ENCODE measurements around the gene BMP8A. TPM values are rescaled to one million over a fixed set of nuclear protein-coding genes. Genes with fewer than 3 reads are reported as not detected.

BMP8A gene
- total and polyA plus RNA-seq, 7 donors: 0.27 to 3.2 (median 0.81) TPM; not detected in 1

GRCh38 chr1:39478126-39478915 lies 13.1 kb upstream of the BMP8A start:
- peaks cover 0 to 27% (median 9%) of the 10 kb centered on the region in 4 donors for H3K4me1 ChIP-seq
- H3K27ac ChIP-seq: peak overlapping the region in 2 of 4 donors; percentile 36 to 48
- intact Hi-C loops (cut with DNase I): no loop called here
- no peaks in the 10 kb centered on the region for H3K27me3 ChIP-seq
- H3K36me3 ChIP-seq: peaks cover 8 to 77% (median 29%) of the 10 kb centered on the region in 4 donors
- H3K9me3 ChIP-seq: no peaks in the 10 kb centered on the region
- H3K4me3 ChIP-seq: no peak overlapping the region
- 88 to 89% methylated on average over 5 of the region's 5 CpGs for WGBS, 2 donors
- DNase-seq: no peak
- TF ChIP-seq POLR2AphosphoS5 (IDR thresholded peaks at IDR 0.05) (no peak), EP300 (IDR thresholded peaks at IDR 0.05) (no peak), POLR2A (IDR thresholded peaks at IDR 0.05) (no peak), CTCF (IDR thresholded peaks at IDR 0.05) (no peak)

- Histone ChIP-seq H3K4me1 (peaks cover 0 to 27% (median 9%) of the 10 kb centered on the region in 4 donors), H3K27ac (no peak overlapping the region), H3K9me3 (no peaks in the 10 kb centered on the region), H3K4me3 (no peak overlapping the region), H3K36me3 (peaks cover 21 to 82% (median 47%) of the 10 kb centered on the region in 4 donors), H3K27me3 (no peaks in the 10 kb centered on the region)
- intact Hi-C loops (cut with DNase I): loop anchor here (10.0 kb wide), 1 partner anchor 54 kb away; no protein-coding TSS in a partner anchor
- DNase-seq: no peak
- WGBS, 2 donors: 90 to 96% methylated on average over 6 of the region's 6 CpGs
- TF ChIP-seq POLR2AphosphoS5 (IDR thresholded peaks at IDR 0.05) (no peak), CTCF (IDR thresholded peaks at IDR 0.05) (no peak), POLR2A (IDR thresholded peaks at IDR 0.05) (no peak), EP300 (IDR thresholded peaks at IDR 0.05) (no peak)
Observed at GRCh38 chr1:39481289-39481688, 10.1 kb upstream of the BMP8A start.

GRCh38 chr1:39483276-39483675 lies 8.2 kb upstream of the BMP8A start:
- no peaks in the 10 kb centered on the region for H3K9me3 ChIP-seq
- 48 to 65% methylated on average over 1 of the region's 1 CpG for WGBS, 2 donors
- intact Hi-C loops (cut with DNase I): loop anchor here (10.0 kb wide), 1 partner anchor 52 kb away; no protein-coding TSS in a partner anchor
- no peak overlapping the region for H3K27ac ChIP-seq
- H3K36me3 ChIP-seq: peaks cover 21 to 87% (median 60%) of the 10 kb centered on the region in 4 donors
- H3K27me3 ChIP-seq: no peaks in the 10 kb centered on the region
- no peak for TF ChIP-seq EP300 (IDR thresholded peaks at IDR 0.05)
- no peak for TF ChIP-seq CTCF (IDR thresholded peaks at IDR 0.05)
- TF ChIP-seq POLR2A (IDR thresholded peaks at IDR 0.05): no peak
- TF ChIP-seq POLR2AphosphoS5 (IDR thresholded peaks at IDR 0.05): no peak
- H3K4me3 ChIP-seq: no peak overlapping the region
- DNase-seq: no peak
- peaks cover 0 to 22% (median 6%) of the 10 kb centered on the region in 4 donors for H3K4me1 ChIP-seq

GRCh38 chr1:39484564-39484963 lies 6.9 kb upstream of the BMP8A start:
- peaks cover 0 to 9% (median 0%) of the 10 kb centered on the region in 4 donors for H3K4me1 ChIP-seq
- TF ChIP-seq POLR2A (IDR thresholded peaks at IDR 0.05): no peak
- TF ChIP-seq CTCF (IDR thresholded peaks at IDR 0.05): no peak
- no peak for TF ChIP-seq EP300 (IDR thresholded peaks at IDR 0.05)
- TF ChIP-seq POLR2AphosphoS5 (IDR thresholded peaks at IDR 0.05): no peak
- no peak overlapping the region for H3K4me3 ChIP-seq
- H3K9me3 ChIP-seq: no peaks in the 10 kb centered on the region
- DNase-seq: no peak
- no peaks in the 10 kb centered on the region for H3K27me3 ChIP-seq
- WGBS, 2 donors: 94% methylated on average over 7 of the region's 7 CpGs
- peaks cover 21 to 82% (median 60%) of the 10 kb centered on the region in 4 donors for H3K36me3 ChIP-seq
- intact Hi-C loops (cut with DNase I): loop anchor here (10.0 kb wide), 1 partner anchor 50 kb away; no protein-coding TSS in a partner anchor
- peak overlapping the region in 1 of 4 donors; percentile 16 for H3K27ac ChIP-seq

All from sigmoid colon (tissue), 7 donors.